Measurements from ENCODE around the gene GALNT13.

Gene GALNT13

GRCh38 chr2:153871231-153872221 is at the start of gene GALNT13:
GALNT13 (plus strand) TSS chr2:153871922.
- no peak for DNase-seq (ENCODE audit: low read depth in 2 of 2)

DNA sequence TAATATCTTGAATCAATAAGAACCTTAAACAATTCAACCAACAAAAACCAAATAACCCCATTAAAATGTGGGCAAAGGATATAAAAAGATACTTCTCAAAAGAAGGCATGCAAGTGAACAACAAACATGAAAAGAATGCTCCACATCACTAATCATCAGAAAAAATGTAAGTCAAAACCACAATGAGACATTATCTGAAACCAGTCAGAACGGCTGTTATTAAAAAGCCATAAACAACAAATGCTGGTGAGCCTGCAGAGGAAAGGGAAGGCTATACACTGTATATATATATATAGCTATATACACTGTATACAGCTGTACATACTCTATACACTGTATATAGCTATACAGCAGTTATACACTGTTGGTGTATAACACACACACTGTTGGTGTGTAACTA is 47.8 kb upstream of the GALNT13 start:
- DNase-seq (ENCODE audit: low read depth in 2 of 2) = no peak

GRCh38 chr2:153828335-153828734 is 43.4 kb upstream of the GALNT13 start:
- no peak for DNase-seq (ENCODE audit: low read depth in 2 of 2)

GRCh38 chr2:153834662-153835061 is 37.1 kb upstream of the GALNT13 start:
- DNase-seq (ENCODE audit: low read depth in 2 of 2) = no peak

DNA sequence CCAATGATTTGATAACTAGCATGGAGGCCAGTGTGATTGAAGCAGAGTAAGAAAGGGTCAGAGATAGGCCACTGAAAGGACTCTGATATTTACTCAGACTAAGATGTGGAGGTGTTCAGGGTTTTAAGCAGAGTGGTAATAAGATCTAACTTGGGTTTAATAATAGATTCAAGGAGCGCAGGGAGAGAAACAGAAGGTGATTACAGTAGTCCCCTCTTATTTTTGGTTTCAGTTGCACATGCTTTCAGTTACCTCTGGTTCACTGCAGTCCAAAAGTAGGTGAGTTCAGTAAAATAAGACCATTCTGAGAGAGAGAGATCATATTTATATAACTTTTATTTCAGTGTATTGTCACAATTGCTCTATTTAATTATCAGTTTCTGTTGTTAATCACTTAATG is 13.5 kb upstream of the GALNT13 start:
- DNase-seq (ENCODE audit: low read depth in 2 of 2) = no peak

- no peak for DNase-seq (ENCODE audit: low read depth in 2 of 2)
These were observed 7.7 kb upstream of the GALNT13 start for GRCh38 chr2:153864022-153864421.

DNA sequence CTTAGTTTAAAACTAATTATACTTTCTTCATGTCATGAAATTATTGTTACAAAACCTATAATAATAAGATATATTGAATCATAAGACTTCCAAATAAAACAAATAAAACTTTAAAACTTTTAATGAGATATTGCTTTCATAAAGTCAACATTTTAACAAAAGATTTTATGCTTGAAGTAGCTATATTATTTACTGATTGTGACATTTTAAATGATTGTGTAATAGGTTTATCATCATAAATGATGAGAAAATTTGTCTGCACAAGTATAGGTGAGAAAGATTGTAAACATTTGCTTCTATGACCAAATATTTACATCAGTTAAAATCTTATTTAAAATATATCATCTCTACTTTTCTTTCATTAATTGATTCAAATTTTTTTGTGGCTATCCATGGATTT is 5.1 kb upstream of the GALNT13 start:
- DNase-seq (ENCODE audit: low read depth in 2 of 2) = no peak

DNA sequence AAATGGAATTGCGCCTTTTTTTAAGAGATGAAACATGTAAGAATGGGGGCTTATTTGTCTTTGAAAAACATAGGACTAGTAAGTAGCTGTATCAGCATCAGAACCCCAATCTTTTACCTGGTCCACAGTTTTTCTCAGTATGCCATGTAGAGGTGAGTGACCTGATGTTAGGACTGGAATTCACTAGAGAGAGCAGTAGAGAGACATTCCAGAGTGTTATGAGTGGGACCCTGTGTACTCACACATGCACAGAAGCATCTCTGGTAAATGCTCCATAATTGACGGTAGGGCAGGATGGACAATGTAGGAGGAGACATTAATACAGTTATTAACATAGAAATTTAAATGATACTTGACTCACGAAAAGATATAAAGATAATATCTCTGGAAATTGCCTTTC is 1.4 kb upstream of the GALNT13 start:
- DNase-seq (ENCODE audit: low read depth in 2 of 2) = no peak

GRCh38 chr2:153872311-153873051 is 759 bp downstream of the GALNT13 start:
- no peak for DNase-seq (ENCODE audit: low read depth in 2 of 2)

GRCh38 chr2:153873052-153874048 is 1.6 kb downstream of the GALNT13 start:
- DNase-seq (ENCODE audit: low read depth in 2 of 2) = no peak

DNA sequence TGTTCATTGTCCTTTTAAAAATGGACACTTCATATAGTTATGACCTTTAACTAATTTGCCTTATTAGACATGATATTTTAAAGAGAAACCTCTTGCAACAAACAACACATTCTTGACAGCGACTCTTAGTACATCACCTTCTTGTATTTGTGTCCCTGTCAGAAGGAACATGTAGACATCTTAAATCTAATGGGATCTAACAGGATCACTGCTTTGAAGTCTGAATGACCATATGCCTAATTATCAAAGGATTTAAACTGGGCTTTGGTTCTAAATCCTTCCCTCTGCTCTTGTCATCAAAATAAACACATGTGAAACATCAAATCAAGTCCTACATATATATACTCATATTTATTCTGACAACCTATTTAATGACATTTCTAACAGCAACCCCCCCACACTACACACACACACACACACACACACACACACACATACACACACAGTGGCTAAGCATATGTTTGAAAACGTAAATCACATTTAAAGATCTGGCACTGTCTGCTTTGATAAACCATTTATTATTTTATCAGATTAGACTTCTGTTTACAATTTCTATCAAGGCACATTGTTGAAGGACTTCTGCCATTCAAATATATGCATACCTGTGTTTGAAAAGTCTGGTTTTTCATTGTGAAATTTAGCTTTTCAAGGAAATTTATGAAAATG is 4.2 kb downstream of the GALNT13 start:
- DNase-seq (ENCODE audit: low read depth in 2 of 2) = no peak

DNA sequence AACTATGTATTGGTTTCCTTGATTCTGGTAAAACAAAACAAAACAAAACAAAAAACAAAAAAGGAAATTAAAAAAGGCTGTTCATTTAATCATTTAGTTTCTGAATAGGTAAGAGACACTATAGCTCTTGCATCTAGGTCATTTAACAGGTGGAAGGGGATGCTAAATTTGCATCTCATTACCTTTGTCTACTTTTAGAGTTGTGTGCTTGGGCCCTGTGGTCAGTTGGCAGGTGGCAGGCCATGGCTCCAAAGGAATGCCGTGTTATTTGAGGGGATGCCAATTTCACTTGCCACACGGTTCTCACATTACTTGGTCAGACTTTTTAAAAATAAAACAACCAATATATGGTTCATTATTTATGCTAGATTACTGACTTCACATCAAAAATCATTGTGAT is 9.2 kb downstream of the GALNT13 start:
- no peak for DNase-seq (ENCODE audit: low read depth in 2 of 2)

DNA sequence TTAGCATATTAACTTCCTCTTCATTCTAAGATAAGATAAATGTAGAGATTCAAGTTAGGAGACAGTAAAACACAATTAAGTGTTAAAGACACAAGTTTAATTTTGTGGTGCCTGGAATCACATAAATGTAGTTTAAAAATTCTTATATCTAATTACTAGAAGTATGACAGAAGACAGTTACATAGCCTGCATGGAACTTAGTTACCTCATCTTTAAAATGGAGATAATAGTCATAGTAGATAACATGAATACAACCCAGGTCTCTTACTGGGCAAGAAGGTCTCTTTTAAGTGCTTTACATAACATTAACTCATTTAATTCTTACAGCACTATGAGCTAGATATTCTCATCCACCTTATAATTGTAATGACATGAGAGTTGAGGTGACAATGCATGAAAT is 15.1 kb downstream of the GALNT13 start:
- DNase-seq (ENCODE audit: low read depth in 2 of 2) = no peak

- DNase-seq (ENCODE audit: low read depth in 2 of 2) = no peak
These were observed 18.9 kb downstream of the GALNT13 start for GRCh38 chr2:153890576-153890975.

DNA sequence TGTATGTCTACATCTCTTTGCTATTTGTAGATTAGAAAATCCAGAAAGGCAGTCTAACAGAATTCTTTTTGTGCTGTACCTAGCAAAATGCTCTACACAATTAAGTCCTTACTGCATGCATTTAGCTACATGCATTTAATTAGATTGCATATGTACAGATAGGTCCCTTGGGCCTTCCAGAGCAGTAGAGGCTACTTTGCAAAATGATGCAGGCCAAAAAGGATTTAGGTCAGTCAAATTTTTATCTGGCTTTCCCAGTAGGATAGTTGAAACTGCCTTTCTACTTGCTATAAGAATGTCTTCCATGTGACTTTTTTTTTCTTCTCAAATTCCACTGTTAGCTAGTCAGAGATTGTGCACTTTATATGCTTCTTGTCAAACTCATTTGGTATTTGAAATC is 19.3 kb downstream of the GALNT13 start:
- DNase-seq (ENCODE audit: low read depth in 2 of 2) = no peak

DNA sequence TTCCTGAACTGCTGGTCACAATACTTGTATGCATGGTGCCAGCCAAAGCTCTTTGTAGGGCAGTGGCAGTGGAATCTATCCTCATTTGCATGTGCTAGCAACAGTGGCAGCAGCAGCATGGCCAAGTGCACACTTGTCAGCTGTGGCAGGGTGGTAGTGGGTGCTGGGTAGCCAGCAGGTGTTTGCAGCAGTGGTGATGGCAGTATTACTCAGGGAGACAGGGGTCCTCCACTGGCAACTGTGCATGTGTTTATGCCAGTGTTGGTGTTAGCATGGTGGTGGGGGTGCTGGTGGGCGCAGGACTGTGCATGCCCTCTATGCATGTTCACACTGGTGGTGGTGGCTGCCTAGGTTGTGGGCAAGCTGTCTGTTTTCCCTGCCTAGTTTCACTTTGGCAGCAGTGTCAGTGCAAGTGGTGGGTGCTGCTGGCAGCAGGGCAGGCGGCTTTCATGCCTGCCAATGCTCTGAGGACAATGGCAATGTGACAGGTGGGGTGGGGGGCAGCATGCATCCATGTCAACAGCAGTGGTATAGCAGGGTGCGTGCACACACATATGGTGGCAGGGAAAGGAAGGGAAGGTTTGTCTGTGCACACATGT is 41.2 kb downstream of the GALNT13 start:
- no peak for DNase-seq (ENCODE audit: low read depth in 2 of 2)

- no peak for DNase-seq (ENCODE audit: low read depth in 2 of 2)
These were observed 45.8 kb downstream of the GALNT13 start for GRCh38 chr2:153917570-153917969.

DNA sequence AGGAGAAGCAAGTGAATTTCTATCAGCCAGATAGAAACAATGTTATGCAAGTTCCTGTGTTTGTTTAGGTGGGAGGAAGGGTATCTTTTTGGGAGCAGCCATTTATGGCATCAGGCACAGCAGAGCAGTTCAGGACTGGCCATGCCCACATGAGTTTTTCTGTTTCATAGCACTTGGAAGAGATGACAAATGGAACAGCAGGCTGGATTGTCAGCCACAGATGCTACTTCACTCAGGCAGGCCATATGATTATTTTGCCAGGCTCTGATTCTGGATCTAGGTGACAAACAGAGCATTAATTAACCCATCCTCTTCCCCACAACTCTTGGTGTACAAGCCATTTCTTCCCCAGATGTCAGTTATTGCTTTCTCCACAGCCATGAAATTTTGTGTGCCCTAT is 63.8 kb downstream of the GALNT13 start:
- DNase-seq (ENCODE audit: low read depth in 2 of 2) = no peak

- DNase-seq (ENCODE audit: low read depth in 2 of 2) = no peak
These were observed 67.5 kb downstream of the GALNT13 start for GRCh38 chr2:153939124-153939796.

GRCh38 chr2:153940511-153940910 is 68.8 kb downstream of the GALNT13 start:
- DNase-seq (ENCODE audit: low read depth in 2 of 2) = no peak

Measured in stimulated activated CD4-positive, alpha-beta T cell treated with anti-CD3 and anti-CD28 coated beads, Interleukin-4, amount 100 ng/mL, for 48 hours (primary cell).